GM23338 (cell line): Measurements from ENCODE around the gene BCR. TPM values are rescaled to one million over a fixed set of nuclear protein-coding genes. Genes with fewer than 3 reads are reported as not detected.

Experiments used
- ATAC-seq: fragments of 200-7000 bp; cut with Tn5 transposase; 3 replicates; pipeline ENCODE4 v1.9.1; 2020
- DNase-seq: peaks from one replicate; pipeline ENCODE4 v3.0.0-alpha.2; 2015; ENCODE audit warnings: low spot score
- H2AFZ ChIP-seq: fragments of 200-600 bp; sonication (generic); 2 replicates; pipeline ENCODE4 v1.8.0; 2016; ENCODE audit warnings: antibody characterized with exemption, mild to moderate bottlenecking, moderate library complexity
- H3F3A ChIP-seq: fragments of 200-600 bp; sonication (generic); replicated peaks from 2 replicates; pipeline ENCODE4 v1.8.0; 2017; ENCODE audit warnings: antibody characterized with exemption, mixed run types, low read depth
- H3K27ac ChIP-seq: fragments of 200-600 bp; sonication (generic); 2 replicates; pipeline ENCODE4 v1.6.1; 2016; ENCODE audit warnings: low read depth
- H3K27me3 ChIP-seq: fragments of 200-600 bp; sonication (generic); 2 replicates; pipeline ENCODE4 v1.8.0; 2016; ENCODE audit warnings: mild to moderate bottlenecking, mixed run types, moderate library complexity; ENCODE audit not compliant: insufficient read depth
- H3K36me3 ChIP-seq: fragments of 200-600 bp; sonication (generic); 2 replicates; pipeline ENCODE4 v1.8.0; 2016; ENCODE audit warnings: mild to moderate bottlenecking; ENCODE audit not compliant: insufficient read depth
- H3K4me1 ChIP-seq: fragments of 200-600 bp; sonication (generic); 2 replicates; pipeline ENCODE4 v1.8.0; 2016; ENCODE audit warnings: mild to moderate bottlenecking, moderate library complexity; ENCODE audit not compliant: insufficient read depth
- H3K4me2 ChIP-seq: fragments of 200-600 bp; sonication (generic); 2 replicates; pipeline ENCODE4 v1.7.1; 2017; ENCODE audit warnings: mixed run types
- H3K4me3 ChIP-seq: fragments of 200-600 bp; sonication (generic); 2 replicates; pipeline ENCODE4 v1.6.1; 2016; ENCODE audit warnings: mixed run types
- H3K79me2 ChIP-seq: fragments of 200-600 bp; sonication (generic); replicated peaks from 2 replicates; pipeline ENCODE4 v1.8.0; 2017; ENCODE audit warnings: mild to moderate bottlenecking; ENCODE audit not compliant: insufficient read depth
- H3K9me2 ChIP-seq: fragments of 200-600 bp; sonication (generic); 2 replicates; pipeline ENCODE4 v1.8.0; 2017; ENCODE audit not compliant: insufficient read depth
- H4K20me1 ChIP-seq: fragments of 200-600 bp; sonication (generic); replicated peaks from 2 replicates; pipeline ENCODE4 v1.8.0; 2017; ENCODE audit warnings: mild to moderate bottlenecking; ENCODE audit not compliant: insufficient read depth
- H3K27ac Mint-ChIP-seq: 2 replicates; pipeline ENCODE4 v1.8.0; 2020; ENCODE audit warnings: inconsistent platforms, mild to moderate bottlenecking, moderate library complexity, mixed read lengths
- H3K27me3 Mint-ChIP-seq: 3 replicates; pipeline ENCODE4 v1.8.0; 2022; ENCODE audit warnings: low read depth, mild to moderate bottlenecking, moderate library complexity, mixed read lengths, inconsistent platforms; ENCODE audit not compliant: insufficient read depth, poor library complexity
- H3K36me3 Mint-ChIP-seq: 3 replicates; pipeline ENCODE4 v1.8.0; 2021; ENCODE audit warnings: low read depth, mild to moderate bottlenecking, inconsistent platforms, moderate library complexity, mixed read lengths
- H3K4me1 Mint-ChIP-seq: 3 replicates; pipeline ENCODE4 v1.8.0; 2020; ENCODE audit warnings: mild to moderate bottlenecking, inconsistent platforms, mixed read lengths
- H3K4me3 Mint-ChIP-seq: 3 replicates; pipeline ENCODE4 v1.8.0; 2021; ENCODE audit warnings: moderate library complexity, mild to moderate bottlenecking, inconsistent platforms, mixed read lengths
- H3K9me3 Mint-ChIP-seq: 3 replicates; pipeline ENCODE4 v1.8.0; 2020; ENCODE audit warnings: moderate library complexity, mild to moderate bottlenecking, inconsistent platforms, mixed read lengths
- CREB1 ChIP-seq: fragments of 250-450 bp; sonication (Bioruptor Pico); IDR thresholded peaks from 2 replicates; pipeline ENCODE4 v1.5.0; 2020; ENCODE audit warnings: low read depth, mild to moderate bottlenecking, moderate library complexity
- CTCF ChIP-seq, 2 experiments: fragments of 200-600 bp in 1 of 2; sonication (generic) in 1 of 2; conservative IDR thresholded peaks; 2 replicates each; pipeline versions ENCODE4 v1.5.1 to v1.6.1; 2016 to 2017; ENCODE audit warnings: antibody characterized with exemption in 2 of 2, low read depth in 2 of 2, mild to moderate bottlenecking in 2 of 2, moderate library complexity in 1 of 2
- ETS1 ChIP-seq: IDR thresholded peaks from 2 replicates; pipeline ENCODE4 v1.6.1; 2016; ENCODE audit warnings: antibody characterized with exemption
- EZH2 ChIP-seq: fragments of 200-600 bp; sonication (generic); IDR thresholded peaks from one replicate; pipeline ENCODE4 v1.8.0; 2017; ENCODE audit warnings: antibody characterized with exemption, mild to moderate bottlenecking, low read depth; ENCODE audit not compliant: unreplicated experiment
- EZH2phosphoT487 ChIP-seq: fragments of 200-600 bp; sonication (generic); IDR thresholded peaks from one replicate; pipeline ENCODE4 v1.8.1; 2018; ENCODE audit warnings: antibody characterized with exemption; ENCODE audit not compliant: unreplicated experiment
- JUNB ChIP-seq: IDR thresholded peaks from one replicate; pipeline ENCODE4 v1.6.1; 2016; ENCODE audit warnings: antibody characterized with exemption; ENCODE audit not compliant: unreplicated experiment
- NANOG ChIP-seq: IDR thresholded peaks from 2 replicates; pipeline ENCODE4 v1.6.1; 2016; ENCODE audit warnings: antibody characterized with exemption, borderline replicate concordance
- POLR2AphosphoS5 ChIP-seq: IDR thresholded peaks from 2 replicates; pipeline ENCODE4 v1.6.1; 2016; ENCODE audit warnings: antibody characterized with exemption, low read depth
- REST ChIP-seq: IDR thresholded peaks from one replicate; pipeline ENCODE4 v1.6.1; 2018; ENCODE audit warnings: antibody characterized with exemption; ENCODE audit not compliant: unreplicated experiment
- STAT1 ChIP-seq: IDR thresholded peaks from one replicate; pipeline ENCODE4 v1.6.1; 2016; ENCODE audit warnings: antibody characterized with exemption; ENCODE audit not compliant: unreplicated experiment
- ZNF114 ChIP-seq: fragments of 250-450 bp; sonication (Bioruptor Pico); IDR thresholded peaks from 2 replicates; pipeline ENCODE4 v1.5.0; 2020; ENCODE audit warnings: mild to moderate bottlenecking, moderate library complexity
- ZNF331 ChIP-seq: fragments of 250-450 bp; sonication (Bioruptor Pico); IDR thresholded peaks from 2 replicates; pipeline ENCODE4 v1.5.0; 2020; ENCODE audit warnings: low read depth, mild to moderate bottlenecking, moderate library complexity
- ZNF462 ChIP-seq: fragments of 250-450 bp; sonication (Bioruptor Pico); IDR thresholded peaks from 2 replicates; pipeline ENCODE4 v1.5.0; 2020; ENCODE audit warnings: mild to moderate bottlenecking, moderate library complexity
- polyA plus RNA-seq: library from polyadenylated mRNA; unstranded; fragments of >200 nt; fragmentation: Nextera tagmentation; extraction: Ambion mirVana; gene quantifications from 2 replicates; pipeline ENCODE4 v1.2.1, GENCODE V29; 2016
- total RNA-seq: library from RNA; depleted of rRNA; stranded (reverse); fragments of >200 nt; shearing (Covaris generic); gene quantifications from 2 replicates; pipeline ENCODE4 v1.2.3, GENCODE V29; 2014

The BCR gene
- total and polyA plus RNA-seq, 2 experiments from 2014 or later = 17.7 to 121 TPM

GRCh38 chr22:23205339-23206049 is 25.2 kb downstream of the BCR start:
- peaks cover 33% of the 10 kb centered on the region for H3K4me1 Mint-ChIP-seq
- Histone ChIP-seq H3K4me1 (peaks cover 10% of the 10 kb centered on the region; the same call in 1 of the 2 replicates), H3K4me3 (no peak overlapping the region), H3K4me2 (no peak overlapping the region), H3K79me2 (peaks cover 100% of the 10 kb centered on the region), H3K36me3 (no peaks in the 10 kb centered on the region; the same call in 1 of the 2 replicates), H3F3A (no peaks in the 10 kb centered on the region), H3K27ac (peak overlapping the region; percentile 69; the same call in 1 of the 2 replicates), H3K9me2 (no peaks in the 10 kb centered on the region), H3K27me3 (no peaks in the 10 kb centered on the region), H4K20me1 (peaks cover 31% of the 10 kb centered on the region), H2AFZ (no peak overlapping the region)
- H3K4me3 Mint-ChIP-seq = no peak overlapping the region
- ATAC-seq (no peak; the same call in 2 of the 3 replicates), DNase-seq (no peak)
- H3K27me3 Mint-ChIP-seq = peaks cover 8% of the 10 kb centered on the region
- no peaks in the 10 kb centered on the region for H3K9me3 Mint-ChIP-seq
- H3K36me3 Mint-ChIP-seq = peaks cover 39% of the 10 kb centered on the region
- peak overlapping the region; percentile 65; the same call in 1 of the 2 replicates for H3K27ac Mint-ChIP-seq
- no peak for TF ChIP-seq ZNF114 (CRISPR knock-in tag)
- no peak for TF ChIP-seq POLR2AphosphoS5
- no peak for TF ChIP-seq ETS1
- TF ChIP-seq EZH2 = no peak
- TF ChIP-seq NANOG = no peak
- TF ChIP-seq ZNF462 = no peak
- TF ChIP-seq STAT1 = no peak
- TF ChIP-seq CREB1 (CRISPR knock-in tag) = no peak
- TF ChIP-seq CTCF (conservative IDR thresholded peaks at IDR 0.05; ENCODE audit: low read depth in 2 of 2) = no peak
- TF ChIP-seq ZNF331 (CRISPR knock-in tag) = no peak
- no peak for TF ChIP-seq EZH2phosphoT487
- TF ChIP-seq JUNB = no peak
- TF ChIP-seq REST = no peak
